Mammary epithelial cell (primary cell): ENCODE results near the gene C6.

Source experiments
- EZH2 ChIP-seq: IDR thresholded peaks from 2 replicates; pipeline ENCODE4 v1.6.1; 2012; ENCODE audit warnings: low read length, inconsistent platforms, borderline replicate concordance
- TF ChIP-seq, protein P1 (sequence below), 2 donors: IDR thresholded peaks in 1 of 2; conservative IDR thresholded peaks in 1 of 2; 2 replicates each; pipeline ENCODE4 v1.5.1; 2011 to 2012; ENCODE audit warnings: inconsistent platforms in 2 of 2, low read length in 2 of 2, mild to moderate bottlenecking in 2 of 2, control low read depth in 1 of 2, low read depth in 1 of 2; ENCODE audit not compliant: insufficient read depth in 1 of 2; ENCODE audit errors: extremely low read depth in 1 of 2

- TF ChIP-seq, protein P1, sequence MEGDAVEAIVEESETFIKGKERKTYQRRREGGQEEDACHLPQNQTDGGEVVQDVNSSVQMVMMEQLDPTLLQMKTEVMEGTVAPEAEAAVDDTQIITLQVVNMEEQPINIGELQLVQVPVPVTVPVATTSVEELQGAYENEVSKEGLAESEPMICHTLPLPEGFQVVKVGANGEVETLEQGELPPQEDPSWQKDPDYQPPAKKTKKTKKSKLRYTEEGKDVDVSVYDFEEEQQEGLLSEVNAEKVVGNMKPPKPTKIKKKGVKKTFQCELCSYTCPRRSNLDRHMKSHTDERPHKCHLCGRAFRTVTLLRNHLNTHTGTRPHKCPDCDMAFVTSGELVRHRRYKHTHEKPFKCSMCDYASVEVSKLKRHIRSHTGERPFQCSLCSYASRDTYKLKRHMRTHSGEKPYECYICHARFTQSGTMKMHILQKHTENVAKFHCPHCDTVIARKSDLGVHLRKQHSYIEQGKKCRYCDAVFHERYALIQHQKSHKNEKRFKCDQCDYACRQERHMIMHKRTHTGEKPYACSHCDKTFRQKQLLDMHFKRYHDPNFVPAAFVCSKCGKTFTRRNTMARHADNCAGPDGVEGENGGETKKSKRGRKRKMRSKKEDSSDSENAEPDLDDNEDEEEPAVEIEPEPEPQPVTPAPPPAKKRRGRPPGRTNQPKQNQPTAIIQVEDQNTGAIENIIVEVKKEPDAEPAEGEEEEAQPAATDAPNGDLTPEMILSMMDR (conservative IDR thresholded peaks at IDR 0.05 in 1 of 2, IDR thresholded peaks at IDR 0.05 in 1 of 2; ENCODE audit: extremely low read depth in 1 of 2, insufficient read depth in 1 of 2, low read depth in 1 of 2, low read length in 2 of 2) = no peak
- no peak for TF ChIP-seq EZH2
These were observed 37.1 kb upstream of the C6 start for GRCh38 chr5:41250351-41250987.
